Stimulated activated CD8-positive, alpha-beta memory T cell treated with anti-CD3 and anti-CD28 coated beads, Interleukin-12 subunit alpha, Interleukin-12 subunit beta, amount 100 ng/mL, for 24 hours (primary cell): ENCODE data around the gene ACAD9.
"Not testable (repeated sequence)": the region's sequence is repeated elsewhere in the genome, so short reads cannot be mapped to it uniquely, and the experiment has no call there.

Experiments used
- DNase-seq: peaks from one replicate; pipeline ENCODE4 v3.0.0-alpha.2; 2020; ENCODE audit errors: extremely low read depth

Gene ACAD9

GRCh38 chr3:128895843-128896697, 16.6 kb downstream of the ACAD9 start:
- no peak for DNase-seq

- no peak for DNase-seq
These were observed 23.0 kb downstream of the ACAD9 start for GRCh38 chr3:128902426-128902825.

- no peak for DNase-seq
These were observed 24.1 kb downstream of the ACAD9 start for GRCh38 chr3:128903501-128903900.

GRCh38 chr3:128906031-128906803, 26.8 kb downstream of the ACAD9 start:
- no peak for DNase-seq

- DNase-seq, result no peak
These were observed 27.5 kb downstream of the ACAD9 start for GRCh38 chr3:128906804-128907525.

- no peak for DNase-seq
These were observed 28.5 kb downstream of the ACAD9 start for GRCh38 chr3:128907706-128908445.

- no peak for DNase-seq
These were observed 29.5 kb downstream of the ACAD9 start for GRCh38 chr3:128908951-128909350.

GRCh38 chr3:128910006-128910405, 30.6 kb downstream of the ACAD9 start:
- no peak for DNase-seq

- DNase-seq, result no peak
These were observed 32.5 kb downstream of the ACAD9 start for GRCh38 chr3:128911911-128912310.

- DNase-seq, result no peak
These were observed 35.7 kb downstream of the ACAD9 start for GRCh38 chr3:128914966-128915645.

GRCh38 chr3:128917291-128917690, 37.9 kb downstream of the ACAD9 start:
- no peak for DNase-seq

- no peak for DNase-seq
These were observed 40.6 kb downstream of the ACAD9 start for GRCh38 chr3:128919988-128920387.

- DNase-seq, result peak; percentile 12
These were observed 43.5 kb downstream of the ACAD9 start for GRCh38 chr3:128922804-128923459.

- no peak for DNase-seq
These were observed 44.2 kb downstream of the ACAD9 start for GRCh38 chr3:128923576-128923975.

- not testable (repeated sequence) for DNase-seq
These were observed 44.6 kb downstream of the ACAD9 start for GRCh38 chr3:128923986-128924385.

GRCh38 chr3:128929364-128929763, 49.9 kb downstream of the ACAD9 start:
- no peak for DNase-seq

- DNase-seq, result no peak
These were observed 51.6 kb downstream of the ACAD9 start for GRCh38 chr3:128931046-128931445.

GRCh38 chr3:128932516-128933212, 53.2 kb downstream of the ACAD9 start:
- DNase-seq, result no peak

- no peak for DNase-seq
These were observed 53.9 kb downstream of the ACAD9 start for GRCh38 chr3:128933213-128933921.
